HepG2 (cell line): ENCODE results near the gene SHC3. TPM values are rescaled to one million over a fixed set of nuclear protein-coding genes. Genes with fewer than 3 reads are reported as not detected.
A peak's percentile ranks its signal among the peaks of the same experiment; 100 is the strongest.

Source experiments
- ATAC-seq: fragments of 200-7000 bp; cut with Tn5 transposase; 3 replicates; pipeline ENCODE4 v1.9.1; 2020; ENCODE audit warnings: mild to moderate bottlenecking, moderate library complexity
- BruUV-seq: library from RNA; stranded (reverse); fragments of 400-500 nt; replicated peaks from 2 replicates; lab custom pipeline; 2021; lab: Mats Ljungman, UMichigan
- CTCF ChIA-PET: fragments of 300-600 bp; formaldehyde crosslinking; extraction: SDS; loops from one replicate; lab custom pipeline; 2021; ENCODE audit warnings: low total read pairs, inconsistent platforms, low intra/inter-chr PET ratio; lab: Yijun Ruan, JAX
- POLR2A ChIA-PET: fragments of 350-600 bp; sonication (Branson Sonifier 250); formaldehyde crosslinking; loops from one replicate; lab custom pipeline; 2020; ENCODE audit warnings: antibody characterized with exemption, inconsistent platforms; lab: Yijun Ruan, JAX
- DNase-seq: peaks from one replicate; pipeline ENCODE4 v3.0.0-alpha.2; 2015; ENCODE audit warnings: low spot score
- FAIRE-seq: peaks from 3 replicates; lab custom pipeline; 2011; peaks lifted over from hg19 to GRCh38; lab: Jason Lieb, UNC
- H2AFZ ChIP-seq: one replicate; pipeline ENCODE4 v1.6.1; 2011; ENCODE audit warnings: low read length, inconsistent platforms
- H3K27ac ChIP-seq: fragments of 300-600 bp; 3 replicates; pipeline ENCODE4 v1.8.0; 2011; ENCODE audit warnings: mixed run types, mild to moderate bottlenecking, mixed read lengths, low read length, inconsistent platforms; ENCODE audit not compliant: insufficient read depth; ENCODE audit errors: extremely low read length
- H3K27me3 ChIP-seq, 2 experiments: fragments of 200-600 bp in 1 of 2; 2 replicates in 1 of 2; 3 replicates in 1 of 2; pipeline versions ENCODE4 v1.6.0 to v1.8.0; 2011; ENCODE audit warnings: low read length in 2 of 2, mild to moderate bottlenecking in 2 of 2, moderate library complexity in 2 of 2, inconsistent platforms in 1 of 2; ENCODE audit not compliant: insufficient read depth in 2 of 2, control insufficient read depth in 1 of 2
- H3K36me3 ChIP-seq, 2 experiments: fragments of 200-600 bp in 1 of 2; replicated peaks in 1 of 2; 2 replicates in 1 of 2; 3 replicates in 1 of 2; pipeline versions ENCODE4 v1.5.1 to v1.8.0; 2011; ENCODE audit warnings: low read length in 2 of 2, inconsistent platforms in 1 of 2; ENCODE audit not compliant: insufficient read depth in 2 of 2, control insufficient read depth in 1 of 2
- H3K4me1 ChIP-seq: 2 replicates; pipeline ENCODE4 v1.5.1; 2012; ENCODE audit warnings: low read length, inconsistent platforms; ENCODE audit not compliant: insufficient read depth
- H3K4me2 ChIP-seq: 2 replicates; pipeline ENCODE4 v1.6.0; 2011; ENCODE audit warnings: low read depth, low read length, inconsistent platforms
- H3K4me3 ChIP-seq, 3 experiments: fragments of 200-600 bp in 1 of 3; sonication (generic), shearing (Covaris generic) in 1 of 3; replicated peaks in 1 of 3; 2 replicates each; pipeline ENCODE4 v1.5.1; 2011 to 2016; ENCODE audit warnings: low read length in 3 of 3, inconsistent platforms in 2 of 3, low read depth in 2 of 3, mild to moderate bottlenecking in 2 of 3, control low read depth in 1 of 3, mixed read lengths in 1 of 3; ENCODE audit not compliant: insufficient read depth in 1 of 3
- H3K79me2 ChIP-seq: one replicate; pipeline ENCODE4 v1.6.1; 2011; ENCODE audit warnings: low read length, inconsistent platforms; ENCODE audit not compliant: insufficient read depth
- H3K9ac ChIP-seq: 2 replicates; pipeline ENCODE4 v1.6.0; 2011; ENCODE audit warnings: mild to moderate bottlenecking, low read depth, low read length, inconsistent platforms; ENCODE audit not compliant: insufficient read depth
- H3K9me3 ChIP-seq: 2 replicates; pipeline ENCODE4 v1.5.1; 2012; ENCODE audit warnings: mild to moderate bottlenecking, low read length
- H4K20me1 ChIP-seq: 2 replicates; pipeline ENCODE4 v1.6.0; 2011; ENCODE audit warnings: inconsistent platforms, mild to moderate bottlenecking, low read length, moderate library complexity; ENCODE audit not compliant: insufficient read depth
- CBX2 ChIP-seq, 2 experiments: fragments of 200-600 bp in 1 of 2; sonication (generic); formaldehyde crosslinking in 1 of 2; IDR thresholded peaks; 2 replicates each; pipeline versions ENCODE4 v1.7.0 to v1.8.1; 2018 to 2022; ENCODE audit warnings: low read depth in 2 of 2, low read length in 1 of 2, mild to moderate bottlenecking in 1 of 2, missing genetic modification reagents in 1 of 2
- KDM1A ChIP-seq: IDR thresholded peaks from 2 replicates; pipeline ENCODE4 v1.6.1; 2016; ENCODE audit warnings: missing compliant biosample characterization
- MXD4 ChIP-seq: IDR thresholded peaks from 2 replicates; pipeline ENCODE4 v1.6.1; 2016; ENCODE audit warnings: mild to moderate bottlenecking, missing biosample characterization, missing genetic modification reagents
- PHF8 ChIP-seq: sonication (generic); formaldehyde crosslinking; IDR thresholded peaks from 2 replicates; pipeline ENCODE4 v1.5.0; 2020; ENCODE audit warnings: missing genetic modification reagents
- ZBTB20 ChIP-seq: sonication (generic); formaldehyde crosslinking; IDR thresholded peaks from 2 replicates; pipeline ENCODE4 v1.8.1; 2023; ENCODE audit warnings: missing genetic modification reagents, low read depth, mild to moderate bottlenecking, borderline replicate concordance
- ZNF670 ChIP-seq: sonication (generic); formaldehyde crosslinking; IDR thresholded peaks from 2 replicates; pipeline ENCODE4 v1.8.0; 2022; ENCODE audit warnings: mild to moderate bottlenecking, missing genetic modification reagents, borderline replicate concordance
- WGBS: methylation state at CpG from one replicate; pipeline ENCODE4 v1.1.6; 2017; ENCODE audit warnings: low lambda C conversion rate; 5-methylcytosine and 5-hydroxymethylcytosine counted together
- in situ Hi-C: cut with HindIII; loops from 2 replicates; pipeline ENCODE4 v1.10.0; 2017; ENCODE audit warnings: low pct_unique_long_range_greater_than_20kb; ENCODE audit not compliant: extremely low pct_ligation_motif_present
- intact Hi-C: fragments of 100-400 bp; cut with micrococcal nuclease; formaldehyde crosslinking; loops from one replicate; pipeline ENCODE4 v1.10.0; 2022; ENCODE audit not compliant: unreplicated experiment
- polyA plus RNA-seq, 8 experiments: library from polyadenylated mRNA; depleted of rRNA in 3 of 8; stranded (reverse) in 7 of 8; unstranded in 1 of 8; fragments of >200 nt; fragmentation: Illumina TruSeq in 4 of 8; extraction: Trizol in 4 of 8; gene quantifications; 2 replicates each; pipeline versions ENCODE4 v1.2.1 to v1.2.3, GENCODE V29; 2011 to 2016; ENCODE audit warnings: low read depth in 4 of 8, missing spikeins in 1 of 8, mixed read lengths in 1 of 8; ENCODE audit not compliant: insufficient read depth in 1 of 8
- total RNA-seq, 5 experiments: library from RNA; depleted of rRNA; stranded (reverse); fragments of >200 nt; fragmentation: Illumina TruSeq; extraction: Trizol; gene quantifications; 2 replicates each; pipeline ENCODE4 v1.2.3, GENCODE V29; 2016; ENCODE audit warnings: low read depth in 1 of 5

The SHC3 gene
- total and polyA plus RNA-seq, 2 of the 13 experiments (the other 11 are each of a cell fraction or from before 2014, with no cell fraction given) = 0.09 to 0.89 TPM

- ATAC-seq (no peak), FAIRE-seq (no peak), DNase-seq (no peak)
- in situ Hi-C loops = no loop called here
- ChIA-PET CTCF (no interaction called here), POLR2A (interaction anchor here (1.7 kb wide), 1 partner anchor 131 kb away, joined by 6 read pairs; no protein-coding TSS in a partner anchor)
- Histone ChIP-seq H3K4me2 (peak overlapping the region; percentile 89), H3K4me3 (peak overlapping the region in 2 of 3 experiments; percentile 51 to 64; a peak in 3 of 6 replicates), H3K4me1 (peaks cover 26% of the 10 kb centered on the region), H3K36me3 (no peaks in the 10 kb centered on the region), H4K20me1 (no peaks in the 10 kb centered on the region), H3K79me2 (no peaks in the 10 kb centered on the region), H3K27me3 (peaks cover 5 to 37% of the 10 kb centered on the region in 2 experiments; a peak in 4 of 5 replicates), H3K9me3 (no peaks in the 10 kb centered on the region), H3K9ac (peak overlapping the region; percentile 61; the same call in 1 of the 2 replicates), H2AFZ (no peak overlapping the region), H3K27ac (peak overlapping the region; percentile 66)
- no TSS peak for BruUV-seq
- WGBS = 62% methylated on average over 11 of the region's 11 CpGs
- TF ChIP-seq MXD4 (CRISPR knock-in tag) (no peak), ZBTB20 (CRISPR knock-in tag) (no peak), KDM1A (CRISPR knock-in tag) (no peak), PHF8 (CRISPR knock-in tag) (no peak), CBX2 (IDR thresholded peaks at IDR 0.05; ENCODE audit: low read depth, low read length) (peak; percentile 73; the same call in 1 of the 2 replicates), CBX2 (CRISPR knock-in tag; IDR thresholded peaks at IDR 0.05; ENCODE audit: low read depth) (no peak), ZNF670 (0 out of 2 replicates have a peak, but pooled peaks have one; percentile 0)
- intact Hi-C loops = no loop called here
These were observed 367 bp upstream of the SHC3 start for GRCh38 chr9:89178830-89179539.
